ENCODE results near the gene TAS2R39.
"Not testable (repeated sequence)": the region's sequence is repeated elsewhere in the genome, so short reads cannot be mapped to it uniquely, and the experiment has no call there.

Gene TAS2R39

DNA sequence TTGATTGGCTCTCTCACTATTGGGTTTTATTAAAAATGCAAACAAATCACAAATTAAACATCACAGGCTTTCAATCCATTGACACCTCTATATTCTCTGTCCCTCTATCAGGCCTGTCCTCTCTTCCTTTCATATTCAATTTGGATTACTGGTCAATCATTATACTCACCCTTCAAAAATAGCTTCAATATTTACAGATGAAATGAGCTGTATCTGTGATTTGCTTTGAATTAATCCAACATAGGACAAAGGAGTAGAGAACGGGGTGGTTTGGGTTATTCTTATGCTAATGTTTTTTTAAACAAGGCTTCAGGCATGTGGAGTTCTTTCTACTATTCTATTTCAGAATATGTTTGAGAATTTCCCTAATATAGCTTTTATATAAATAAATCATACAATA, 2.3 kb downstream of the TAS2R39 start:
- Histone ChIP-seq H3K27ac (ENCODE audit: low read depth, low read length) (no peak overlapping the region), H3K4me3 (ENCODE audit: low read length) (no peak overlapping the region), H3K9me3 (ENCODE audit: insufficient read depth, low read depth, low read length) (0 out of 2 replicates have a peak, but pooled peaks cover 2% of the 10 kb centered on the region), H3K4me1 (ENCODE audit: insufficient read depth, low read length) (peaks cover 13% of the 10 kb centered on the region), H3K36me3 (ENCODE audit: insufficient read depth, low read length) (no peaks in the 10 kb centered on the region), H3K27me3 (ENCODE audit: insufficient read depth, low read length) (no peaks in the 10 kb centered on the region), H3K9ac (ENCODE audit: low read depth, low read length) (no peak overlapping the region)
- no CpG with 5 or more reads among the region's 1 CpG for WGBS

DNA sequence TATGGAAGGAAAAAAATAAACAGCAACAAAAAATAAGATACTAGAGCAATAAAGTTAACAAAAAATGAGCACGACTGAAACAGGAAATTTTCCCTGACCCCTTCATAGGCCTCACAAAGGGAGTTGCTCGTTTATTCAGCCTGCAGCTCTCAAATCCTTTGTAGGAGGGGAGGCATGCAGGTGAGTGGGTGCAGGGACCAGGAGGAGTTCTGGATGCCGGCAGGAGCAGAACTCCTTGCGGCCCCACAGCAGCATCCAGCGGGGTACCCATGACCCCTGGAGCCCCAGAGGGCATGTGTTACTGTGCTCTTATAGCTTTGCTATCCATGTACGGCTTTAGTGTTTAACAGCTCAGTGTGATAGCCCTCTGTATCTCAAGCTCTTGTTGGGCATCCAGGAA, 5.8 kb downstream of the TAS2R39 start:
- no peaks in the 10 kb centered on the region for H3K9me3 ChIP-seq (ENCODE audit: insufficient read depth, low read depth, low read length)
- no peak overlapping the region for H3K27ac ChIP-seq (ENCODE audit: low read depth, low read length)
- 80% methylated on average over 6 of the region's 6 CpGs for WGBS
- H3K9ac ChIP-seq (ENCODE audit: low read depth, low read length), result no peak overlapping the region
- no peaks in the 10 kb centered on the region for H3K36me3 ChIP-seq (ENCODE audit: insufficient read depth, low read length)
- H3K4me1 ChIP-seq (ENCODE audit: insufficient read depth, low read length), result peaks cover 13% of the 10 kb centered on the region
- H3K4me3 ChIP-seq (ENCODE audit: low read length), result no peak overlapping the region
- H3K27me3 ChIP-seq (ENCODE audit: insufficient read depth, low read length), result no peaks in the 10 kb centered on the region

DNA sequence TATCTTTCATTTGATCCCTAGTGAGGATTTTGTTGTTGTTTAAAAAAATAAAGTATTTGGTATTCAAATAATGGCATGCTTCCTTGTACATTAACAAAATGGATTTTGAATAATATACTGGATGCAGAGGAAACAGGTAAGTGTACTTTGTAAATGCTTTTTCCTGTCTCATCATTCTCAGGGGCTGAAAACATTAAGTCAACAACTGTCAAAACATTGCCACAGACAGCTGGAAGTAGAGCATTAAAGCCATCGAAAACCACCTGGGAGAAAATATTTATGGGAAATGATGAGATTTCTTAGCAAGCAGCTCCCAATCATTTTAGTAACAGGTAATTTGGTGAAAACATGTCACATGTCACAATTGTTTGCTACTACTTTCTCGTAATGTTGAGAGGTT, 10.7 kb downstream of the TAS2R39 start:
- Histone ChIP-seq H3K4me1 (ENCODE audit: insufficient read depth, low read length) (0 out of 2 replicates have a peak, but pooled peaks cover under 1% of the 10 kb centered on the region), H3K4me3 (ENCODE audit: low read length) (no peak overlapping the region), H3K27me3 (ENCODE audit: insufficient read depth, low read length) (no peaks in the 10 kb centered on the region), H3K36me3 (ENCODE audit: insufficient read depth, low read length) (no peaks in the 10 kb centered on the region), H3K27ac (ENCODE audit: low read depth, low read length) (no peak overlapping the region), H3K9ac (ENCODE audit: low read depth, low read length) (no peak overlapping the region), H3K9me3 (ENCODE audit: insufficient read depth, low read depth, low read length) (no peaks in the 10 kb centered on the region; the same call in 1 of the 2 replicates)
- WGBS, result 100% methylated on average over 2 of the region's 2 CpGs

DNA sequence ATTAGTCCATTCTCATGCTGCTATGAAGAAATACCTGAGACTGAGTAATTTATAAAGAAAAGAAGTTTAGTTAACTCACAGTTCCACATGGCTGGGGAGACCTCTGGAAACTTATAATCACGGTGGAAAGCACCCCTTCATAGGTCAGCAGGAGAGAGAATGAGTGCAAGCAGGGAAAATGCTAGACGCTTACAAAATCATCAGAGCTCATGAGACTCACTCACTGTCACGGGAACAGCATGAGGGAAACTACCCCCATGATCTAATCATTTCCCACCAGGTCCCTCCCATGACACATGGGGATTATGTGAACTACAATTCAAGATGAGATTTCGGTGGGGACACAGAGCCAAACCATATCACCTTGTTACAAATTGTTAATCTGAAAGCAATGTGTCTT, 15.8 kb downstream of the TAS2R39 start:
- 84% methylated on average over 4 of the region's 4 CpGs for WGBS
- no peaks in the 10 kb centered on the region for H3K27me3 ChIP-seq (ENCODE audit: insufficient read depth, low read length)
- no peak overlapping the region for H3K4me3 ChIP-seq (ENCODE audit: low read length)

DNA sequence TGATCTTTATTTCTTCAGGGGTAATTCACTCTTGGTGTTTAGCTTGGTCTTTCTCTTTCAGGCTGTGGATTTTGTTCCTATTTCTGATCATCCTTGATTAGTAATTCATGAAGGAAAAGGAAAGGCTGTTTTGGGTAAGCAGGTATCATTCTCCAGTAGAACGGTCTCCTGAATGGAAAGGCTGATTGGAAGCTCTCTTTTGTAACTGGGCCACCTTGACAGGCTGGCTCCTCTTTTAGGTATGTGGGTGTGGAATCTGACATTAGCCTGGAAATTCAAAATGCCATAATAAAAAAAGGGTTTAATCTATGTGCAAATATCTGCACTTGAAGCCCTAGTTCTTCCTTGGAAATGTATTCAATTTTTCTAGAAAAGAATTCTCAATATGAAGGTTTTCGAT, 18.9 kb downstream of the TAS2R39 start:
- Histone ChIP-seq H3K9me3 (ENCODE audit: insufficient read depth, low read depth, low read length) (no peaks in the 10 kb centered on the region; the same call in 1 of the 2 replicates), H3K27me3 (ENCODE audit: insufficient read depth, low read length) (no peaks in the 10 kb centered on the region), H3K4me3 (ENCODE audit: low read length) (no peak overlapping the region), H3K36me3 (ENCODE audit: insufficient read depth, low read length) (no peaks in the 10 kb centered on the region), H3K9ac (ENCODE audit: low read depth, low read length) (no peak overlapping the region), H3K27ac (ENCODE audit: low read depth, low read length) (no peak overlapping the region), H3K4me1 (ENCODE audit: insufficient read depth, low read length) (no peaks in the 10 kb centered on the region)
- 92% methylated on average over 2 of the region's 2 CpGs for WGBS

More for the DNA sequence above, 15.8 kb downstream of the TAS2R39 start:
- Histone ChIP-seq H3K9ac (ENCODE audit: low read depth, low read length) (no peak overlapping the region), H3K36me3 (ENCODE audit: insufficient read depth, low read length) (no peaks in the 10 kb centered on the region), H3K27ac (ENCODE audit: low read depth, low read length) (no peak overlapping the region), H3K4me1 (ENCODE audit: insufficient read depth, low read length) (no peaks in the 10 kb centered on the region), H3K9me3 (ENCODE audit: insufficient read depth, low read depth, low read length) (no peaks in the 10 kb centered on the region; the same call in 1 of the 2 replicates)

DNA sequence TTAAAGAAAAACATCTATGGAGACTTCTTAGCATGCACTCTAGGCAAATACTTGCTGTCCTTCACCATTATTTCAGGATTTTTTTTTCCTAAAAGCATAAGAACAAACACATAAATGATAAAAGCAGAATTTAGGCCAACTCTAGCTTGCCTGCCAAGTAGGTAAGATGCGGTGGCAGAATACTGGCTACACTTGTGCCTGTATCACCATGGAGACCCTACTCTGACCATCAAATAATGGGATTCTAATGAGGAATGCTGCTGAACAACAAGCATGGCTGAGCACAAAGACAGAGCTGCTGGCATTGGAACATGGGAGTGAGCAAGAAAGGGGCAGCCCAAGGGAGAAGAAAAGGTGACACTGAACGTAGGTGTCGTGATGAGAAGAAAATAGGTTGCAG, 20.2 kb downstream of the TAS2R39 start:
- Histone ChIP-seq H3K4me1 (ENCODE audit: insufficient read depth, low read length) (no peaks in the 10 kb centered on the region), H3K9ac (ENCODE audit: low read depth, low read length) (no peak overlapping the region), H3K4me3 (ENCODE audit: low read length) (no peak overlapping the region), H3K27ac (ENCODE audit: low read depth, low read length) (no peak overlapping the region), H3K36me3 (ENCODE audit: insufficient read depth, low read length) (no peaks in the 10 kb centered on the region), H3K9me3 (ENCODE audit: insufficient read depth, low read depth, low read length) (no peaks in the 10 kb centered on the region), H3K27me3 (ENCODE audit: insufficient read depth, low read length) (no peaks in the 10 kb centered on the region)
- WGBS, result 88% methylated on average over 3 of the region's 3 CpGs

DNA sequence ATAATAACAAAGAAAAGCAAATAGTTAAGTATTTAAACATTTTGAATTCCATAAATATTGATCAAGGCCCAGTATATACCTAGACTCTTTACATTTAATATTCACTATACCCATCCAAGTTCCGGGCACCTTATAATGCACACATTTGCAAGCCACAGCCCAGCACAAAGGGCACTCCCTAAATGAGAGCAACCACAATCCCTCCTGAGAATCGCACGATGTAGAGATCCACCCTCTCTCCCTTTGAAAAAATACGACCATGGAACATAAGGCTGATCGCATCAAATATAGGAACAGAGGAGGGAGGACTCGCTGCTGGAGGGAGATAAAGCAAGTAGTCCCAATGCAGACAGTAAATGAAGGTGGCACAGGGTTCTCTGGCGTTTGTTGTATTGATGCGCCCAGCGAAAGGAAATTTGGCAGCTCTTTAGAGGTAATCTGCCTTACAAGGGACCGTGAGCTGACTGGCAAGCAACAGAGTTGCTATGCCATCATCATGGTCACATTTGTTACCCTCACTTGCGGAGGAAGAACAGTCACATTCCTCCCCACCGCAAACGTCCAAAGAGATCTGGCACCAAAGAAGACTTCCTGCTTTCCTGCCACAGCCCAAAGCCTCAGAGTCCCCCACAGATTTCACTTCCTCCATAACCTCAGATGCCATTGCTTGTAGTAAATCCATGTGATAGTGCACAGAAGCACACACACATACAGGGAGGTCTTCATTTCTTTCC, 22.5 kb downstream of the TAS2R39 start:
- no peak overlapping the region for H3K9ac ChIP-seq (ENCODE audit: low read depth, low read length)
- 93% methylated on average over 13 of the region's 13 CpGs for WGBS

DNA sequence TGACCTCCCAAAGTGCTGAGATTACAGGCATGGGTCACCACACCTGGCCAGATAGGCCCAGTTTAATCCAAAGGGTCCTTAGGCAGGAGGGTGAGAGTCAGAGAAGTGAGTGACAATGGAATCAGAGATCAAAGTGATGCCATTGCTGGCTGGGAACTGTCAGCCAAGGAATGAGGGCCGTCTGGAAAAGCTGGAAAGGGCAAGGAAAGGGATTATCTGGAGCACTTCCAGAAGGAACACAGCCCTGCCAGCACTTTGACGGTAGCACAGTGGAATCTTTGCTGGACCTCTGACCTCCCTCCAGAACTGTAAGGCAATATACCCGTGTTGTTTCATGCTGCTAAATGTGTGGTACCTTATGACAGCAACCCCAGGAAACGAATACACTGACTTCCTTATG, 27.3 kb downstream of the TAS2R39 start:
- Histone ChIP-seq H3K9me3 (ENCODE audit: insufficient read depth, low read depth, low read length) (no peaks in the 10 kb centered on the region), H3K4me1 (ENCODE audit: insufficient read depth, low read length) (no peaks in the 10 kb centered on the region), H3K9ac (ENCODE audit: low read depth, low read length) (no peak overlapping the region), H3K27ac (ENCODE audit: low read depth, low read length) (no peak overlapping the region), H3K36me3 (ENCODE audit: insufficient read depth, low read length) (no peaks in the 10 kb centered on the region), H3K27me3 (ENCODE audit: insufficient read depth, low read length) (no peaks in the 10 kb centered on the region), H3K4me3 (ENCODE audit: low read length) (no peak overlapping the region)
- 86% methylated on average over 4 of the region's 4 CpGs for WGBS

More for the DNA sequence above, 22.5 kb downstream of the TAS2R39 start:
- H3K4me1 ChIP-seq (ENCODE audit: insufficient read depth, low read length), result no peaks in the 10 kb centered on the region
- no peaks in the 10 kb centered on the region for H3K9me3 ChIP-seq (ENCODE audit: insufficient read depth, low read depth, low read length)
- H3K36me3 ChIP-seq (ENCODE audit: insufficient read depth, low read length), result no peaks in the 10 kb centered on the region
- no peak overlapping the region for H3K27ac ChIP-seq (ENCODE audit: low read depth, low read length)
- no peaks in the 10 kb centered on the region for H3K27me3 ChIP-seq (ENCODE audit: insufficient read depth, low read length)
- H3K4me3 ChIP-seq (ENCODE audit: low read length), result no peak overlapping the region

DNA sequence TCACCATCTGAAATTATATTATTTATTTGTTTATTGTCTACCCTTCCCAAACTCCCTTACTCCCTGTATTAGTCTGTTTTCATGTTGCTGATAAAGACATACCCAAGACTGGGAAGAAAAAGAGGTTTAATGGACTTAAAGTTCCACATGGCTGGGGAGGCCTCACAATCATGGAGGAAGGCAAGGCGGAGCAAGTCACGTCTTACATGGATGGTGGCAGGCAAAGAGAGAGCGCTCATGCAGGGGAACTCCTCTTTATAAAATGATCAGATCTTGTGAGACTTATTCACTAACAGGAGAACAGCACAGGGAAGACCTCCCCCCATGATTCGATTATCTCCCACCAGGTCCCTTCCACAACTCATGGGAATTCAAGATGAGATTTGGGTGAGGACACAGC, 30.3 kb downstream of the TAS2R39 start:
- not testable (repeated sequence) for H3K4me3 ChIP-seq (ENCODE audit: low read length); H3K9me3 ChIP-seq (ENCODE audit: insufficient read depth, low read depth, low read length); H3K9ac ChIP-seq (ENCODE audit: low read depth, low read length); H3K27me3 ChIP-seq (ENCODE audit: insufficient read depth, low read length); H3K4me1 ChIP-seq (ENCODE audit: insufficient read depth, low read length); H3K27ac ChIP-seq (ENCODE audit: low read depth, low read length); H3K36me3 ChIP-seq (ENCODE audit: insufficient read depth, low read length)
- 96% methylated on average over 4 of the region's 4 CpGs for WGBS

DNA sequence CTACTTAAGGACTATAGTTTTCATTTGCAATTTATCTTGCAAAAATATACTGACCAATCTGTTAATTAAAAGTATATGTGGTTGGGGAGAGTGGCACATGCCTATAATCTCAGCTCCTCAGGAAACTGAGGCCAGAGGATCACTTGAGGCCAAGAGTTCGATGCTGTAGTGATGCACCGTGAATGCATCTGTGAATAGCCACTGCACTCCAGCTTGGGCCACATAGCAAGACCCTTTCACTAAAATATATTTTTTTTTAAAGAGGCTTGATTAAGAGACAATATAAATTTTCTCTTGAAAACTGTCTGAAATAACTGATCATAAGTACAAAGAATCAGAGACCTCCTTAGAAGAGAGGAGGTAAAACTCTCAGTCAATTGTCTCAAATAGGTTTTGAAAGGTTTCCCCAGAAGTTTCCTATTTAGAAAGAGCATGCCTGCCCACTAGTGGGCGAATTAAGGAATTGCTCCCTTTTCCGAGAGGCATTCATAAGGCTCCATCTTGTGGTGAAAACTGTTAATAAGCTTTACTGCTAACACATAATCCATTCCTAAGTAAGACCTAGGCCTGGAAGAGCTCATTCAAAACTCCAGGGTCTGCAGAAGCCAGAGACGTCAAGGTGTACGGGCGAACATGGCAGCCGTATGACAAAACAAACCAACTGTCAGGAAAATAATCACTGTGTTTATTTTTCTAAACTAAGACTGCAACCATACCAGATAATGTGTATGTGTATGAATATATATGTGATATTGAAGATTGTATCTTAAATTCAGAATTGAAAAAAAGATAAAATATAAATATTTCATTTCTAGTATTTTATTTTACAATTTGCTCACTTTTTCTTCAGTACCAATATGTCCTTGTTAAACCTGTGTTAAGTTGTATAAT, 31.8 kb downstream of the TAS2R39 start:
- Histone ChIP-seq H3K36me3 (ENCODE audit: insufficient read depth, low read length) (no peaks in the 10 kb centered on the region), H3K9ac (ENCODE audit: low read depth, low read length) (no peak overlapping the region), H3K4me3 (ENCODE audit: low read length) (no peak overlapping the region), H3K27ac (ENCODE audit: low read depth, low read length) (no peak overlapping the region), H3K9me3 (ENCODE audit: insufficient read depth, low read depth, low read length) (no peaks in the 10 kb centered on the region), H3K27me3 (ENCODE audit: insufficient read depth, low read length) (no peaks in the 10 kb centered on the region), H3K4me1 (ENCODE audit: insufficient read depth, low read length) (no peaks in the 10 kb centered on the region)
- WGBS, result 36% methylated on average over 8 of the region's 8 CpGs

DNA sequence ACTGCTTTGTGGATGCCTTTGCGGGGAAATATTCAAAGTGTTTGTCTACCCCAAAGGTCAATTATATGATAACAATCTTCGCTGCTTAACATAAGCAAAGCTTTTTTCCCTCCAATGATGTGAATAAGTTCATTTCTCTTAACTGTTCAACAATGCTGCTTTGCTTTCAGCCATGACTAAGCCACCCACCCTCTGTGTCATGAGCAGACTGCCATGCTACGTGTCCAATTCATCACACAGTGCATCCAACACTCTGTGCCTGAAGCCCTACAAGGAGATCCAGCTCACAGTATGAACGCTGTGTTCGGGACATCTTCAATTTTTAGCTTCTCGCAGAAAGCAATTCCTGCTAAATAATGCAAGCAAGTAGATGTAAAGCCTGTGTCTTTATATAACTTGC, 32.9 kb downstream of the TAS2R39 start:
- 92% methylated on average over 6 of the region's 6 CpGs for WGBS
- Histone ChIP-seq H3K36me3 (ENCODE audit: insufficient read depth, low read length) (no peaks in the 10 kb centered on the region), H3K9ac (ENCODE audit: low read depth, low read length) (no peak overlapping the region), H3K27me3 (ENCODE audit: insufficient read depth, low read length) (no peaks in the 10 kb centered on the region), H3K27ac (ENCODE audit: low read depth, low read length) (no peak overlapping the region), H3K9me3 (ENCODE audit: insufficient read depth, low read depth, low read length) (no peaks in the 10 kb centered on the region), H3K4me3 (ENCODE audit: low read length) (no peak overlapping the region), H3K4me1 (ENCODE audit: insufficient read depth, low read length) (no peaks in the 10 kb centered on the region)
